8988T (cell line): ENCODE data around the gene AMPD3.

ENCODE experiments used
- DNase-seq: peaks from one replicate; pipeline ENCODE4 v3.0.0; 2011

The AMPD3 gene

DNA sequence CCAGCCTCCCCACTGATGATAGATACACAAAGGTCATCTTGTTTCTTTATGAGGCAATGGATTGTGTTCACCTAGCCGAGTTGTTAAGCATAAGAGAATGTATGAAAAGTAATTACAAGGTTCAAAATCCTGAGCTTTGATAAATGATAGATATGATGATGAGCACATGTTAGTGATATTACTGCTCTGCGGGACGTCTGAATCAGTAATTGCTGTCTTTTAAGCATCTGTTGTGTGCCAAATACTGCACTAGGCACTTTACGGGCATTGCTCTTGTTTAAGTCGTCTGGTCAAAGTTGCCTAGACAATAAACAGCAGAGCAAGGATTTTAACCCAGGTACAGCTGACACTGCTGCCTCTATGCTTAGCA is 86.5 kb downstream of the AMPD3 start:
- DNase-seq: no peak

DNA sequence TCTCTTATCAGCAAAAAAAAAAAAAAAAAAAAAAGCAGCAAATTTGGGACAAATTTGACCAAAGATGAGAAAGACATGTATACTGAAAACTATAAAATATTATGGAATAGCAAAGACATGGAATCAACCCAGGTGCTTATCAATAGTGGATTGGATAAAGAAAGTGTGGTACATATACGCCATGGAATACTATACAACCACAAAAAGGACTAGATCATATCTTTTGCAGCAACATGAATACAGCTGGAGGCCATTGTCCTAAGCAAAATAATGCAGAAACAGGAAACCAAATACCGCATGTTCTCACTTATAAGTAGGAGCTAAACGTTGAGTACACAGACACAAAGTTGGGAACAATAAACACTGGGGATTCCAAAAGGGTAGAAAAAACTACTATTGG is 87.7 kb downstream of the AMPD3 start:
- DNase-seq: no peak

DNA sequence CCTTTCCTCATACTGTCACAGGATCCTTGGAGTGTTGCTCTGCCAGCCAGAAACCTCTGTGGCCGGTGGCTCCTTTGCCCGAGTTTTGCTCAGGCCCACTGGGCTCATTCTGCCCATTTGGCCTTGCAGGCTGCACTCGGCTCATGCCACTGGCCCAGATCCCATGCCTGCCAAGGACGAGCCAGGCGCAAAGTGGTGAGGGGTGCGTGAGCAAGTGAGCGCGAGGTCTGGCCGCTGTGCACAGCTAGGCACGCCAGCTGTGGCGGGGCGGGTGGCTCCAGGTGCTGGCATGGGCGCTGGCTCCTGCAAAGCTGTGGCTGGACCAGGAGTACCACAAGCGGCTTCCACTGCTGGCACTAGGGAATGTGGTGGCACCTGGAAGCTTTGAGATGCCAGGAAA is 88.7 kb downstream of the AMPD3 start:
- DNase-seq: no peak

DNA sequence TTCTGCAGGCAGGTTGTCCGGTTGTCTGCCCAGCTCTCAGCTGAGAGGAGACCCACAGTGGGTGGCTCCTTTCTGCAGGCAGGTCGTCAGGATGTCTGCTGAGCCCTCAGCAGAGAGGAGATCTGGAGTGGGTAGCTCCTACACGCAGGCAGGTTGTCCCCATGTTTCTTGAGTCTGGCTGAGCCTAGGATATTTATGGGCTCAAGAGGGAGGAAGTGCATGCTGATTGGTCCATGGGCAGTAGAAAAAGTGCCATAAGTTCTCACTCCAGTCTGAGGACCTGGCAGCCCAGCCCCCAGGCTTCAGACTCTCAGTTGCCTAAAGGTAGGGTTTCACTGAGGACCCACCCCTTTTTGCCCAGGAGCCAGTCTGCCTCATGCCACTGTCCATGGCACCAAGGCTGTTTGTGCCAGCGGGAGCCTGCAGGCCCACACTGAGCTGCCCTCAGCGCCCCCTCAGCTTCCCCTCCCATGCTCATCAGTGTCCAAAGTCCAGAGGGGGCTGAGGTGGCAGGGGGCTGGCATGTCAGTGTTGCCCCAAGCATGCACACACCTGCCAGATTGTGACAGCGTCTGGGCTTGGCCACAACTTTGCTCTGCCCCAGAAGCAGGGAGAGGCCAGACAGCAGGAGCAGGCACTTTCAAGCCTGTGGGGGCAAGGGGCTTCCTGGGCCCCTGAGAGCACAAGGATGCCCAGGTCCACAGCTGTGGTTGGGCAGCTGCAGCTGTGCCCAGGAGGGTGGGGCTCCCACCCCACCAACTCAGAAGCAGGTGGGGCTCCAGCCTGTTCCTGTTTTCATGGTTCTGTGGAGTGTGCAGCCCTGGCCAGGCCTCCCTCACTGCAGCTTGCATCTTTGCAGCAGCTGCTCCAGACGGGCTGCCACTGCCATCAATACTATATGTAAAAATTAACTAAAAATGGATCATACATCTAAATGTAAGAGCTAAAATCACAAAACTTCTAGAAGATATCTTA is 89.7 kb downstream of the AMPD3 start:
- DNase-seq: no peak

DNA sequence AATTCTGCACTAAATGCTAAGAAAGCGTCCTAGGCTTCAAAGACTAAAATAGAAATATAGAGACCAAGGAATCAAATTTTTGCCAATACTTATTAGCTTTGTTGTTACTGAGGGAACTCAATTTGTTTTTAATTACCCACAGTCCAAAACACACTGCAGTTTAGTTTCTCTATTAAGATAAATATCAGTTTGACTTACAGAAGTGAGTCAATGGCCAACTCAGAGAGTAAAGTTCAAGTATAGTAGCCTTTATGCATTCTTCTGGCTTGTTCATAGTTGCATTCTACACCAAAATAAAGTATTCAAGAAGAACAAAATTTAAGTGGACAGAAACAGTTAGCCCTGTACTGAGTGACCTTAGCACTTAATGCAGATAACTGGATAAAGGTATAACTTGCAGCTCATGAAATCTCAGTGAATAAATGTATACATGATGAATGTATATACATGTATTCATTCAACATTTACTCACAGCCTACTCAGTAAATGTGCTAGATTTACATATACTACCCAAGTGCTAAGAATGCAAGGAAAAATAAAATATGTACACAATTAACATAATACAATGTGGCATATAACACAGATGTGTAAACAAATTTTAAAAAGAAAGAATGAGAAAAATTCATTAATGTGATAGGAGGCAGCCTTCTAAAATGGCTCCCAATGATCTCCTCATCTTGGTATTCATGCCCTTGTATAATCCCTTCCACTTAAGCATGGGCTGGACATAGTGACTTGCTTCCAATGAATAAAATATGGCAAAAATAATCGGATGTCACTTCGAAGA is 95.6 kb downstream of the AMPD3 start:
- DNase-seq: no peak

DNA sequence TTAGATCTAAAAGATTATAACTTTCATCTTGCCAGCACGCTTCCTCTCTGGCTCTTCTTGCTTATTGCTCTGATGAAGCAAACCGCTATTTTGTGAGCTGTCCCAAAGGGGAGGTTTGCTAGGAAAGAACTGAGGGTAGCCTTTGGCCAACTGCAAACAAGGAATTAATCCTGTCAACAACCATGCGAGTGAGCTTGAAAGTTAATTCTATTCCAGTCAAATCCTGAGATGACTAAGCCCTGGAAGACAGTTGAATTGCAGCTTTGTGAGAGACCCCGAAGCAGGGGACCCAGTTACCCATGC is 96.2 kb downstream of the AMPD3 start:
- no peak for DNase-seq

DNA sequence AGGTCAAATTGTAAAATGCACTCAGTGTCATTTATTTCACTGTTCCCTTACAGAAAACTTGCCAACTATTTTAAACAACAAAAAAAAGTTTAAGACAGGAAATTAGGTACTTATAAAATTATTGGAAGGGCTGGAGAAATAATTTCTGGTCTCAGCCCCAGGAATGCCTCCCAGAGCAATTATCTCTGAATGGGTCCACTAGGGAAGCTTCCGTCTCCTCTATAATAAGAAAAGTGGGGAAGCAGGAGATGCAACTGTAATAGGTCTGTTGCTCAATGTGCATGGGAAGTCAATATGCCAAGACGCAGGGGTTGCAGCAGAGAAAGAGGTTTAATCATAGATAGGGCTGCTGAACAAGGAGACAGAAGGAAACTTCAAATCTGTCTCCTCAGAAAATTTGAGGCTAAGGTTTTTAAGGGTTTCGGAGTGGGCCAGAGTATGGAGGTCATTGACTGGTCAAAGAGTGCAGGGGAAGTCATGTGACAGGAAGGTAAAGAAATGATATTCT is 96.8 kb downstream of the AMPD3 start:
- no peak for DNase-seq

DNA sequence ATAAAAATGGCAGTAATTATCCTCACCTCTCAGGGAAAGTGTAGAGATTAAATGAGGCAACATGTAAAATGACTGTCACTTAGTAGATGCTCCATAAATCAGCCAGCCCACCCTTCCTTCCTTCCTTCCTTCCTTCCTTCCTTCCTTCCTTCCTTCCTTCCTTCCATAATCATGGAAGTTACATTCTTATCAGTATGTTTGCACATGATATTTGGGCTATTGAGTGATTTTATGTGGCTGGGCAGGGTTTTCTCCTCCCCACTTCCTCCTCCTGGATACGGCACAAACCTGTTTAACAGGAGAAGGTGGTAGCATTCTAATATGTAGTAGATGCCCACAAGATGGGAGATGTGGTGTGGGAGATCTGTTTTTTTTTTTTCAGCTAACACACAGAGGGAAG is 101.5 kb downstream of the AMPD3 start:
- no peak for DNase-seq
